M059J (cell line): ENCODE data around the gene ZNF428. TPM values are rescaled to one million over a fixed set of nuclear protein-coding genes. Genes with fewer than 3 reads are reported as not detected.
"Not testable (repeated sequence)": the region's sequence is repeated elsewhere in the genome, so short reads cannot be mapped to it uniquely, and the experiment has no call there.

ENCODE experiments used
- DNase-seq: peaks from one replicate; pipeline ENCODE4 v3.0.0-alpha.2; 2012; ENCODE audit warnings: low read depth
- total RNA-seq: library from RNA; depleted of rRNA; stranded (reverse); fragments of >200 nt; shearing (Covaris generic); gene quantifications from 2 replicates; pipeline ENCODE4 v1.2.3, GENCODE V29; 2014

ZNF428 gene
- total RNA-seq, 1 experiment from 2014 or later, result 36.2 TPM

- DNase-seq, result no peak
These were observed 26.6 kb downstream of the ZNF428 start for GRCh38 chr19:43592800-43593350.

GRCh38 chr19:43591904-43592772, 27.3 kb downstream of the ZNF428 start:
- no peak for DNase-seq

- no peak for DNase-seq
These were observed 29.8 kb downstream of the ZNF428 start for GRCh38 chr19:43589678-43590077.

- no peak for DNase-seq
These were observed 30.2 kb downstream of the ZNF428 start for GRCh38 chr19:43589277-43589676.

GRCh38 chr19:43587029-43587428, 32.4 kb downstream of the ZNF428 start:
- not testable (repeated sequence) for DNase-seq

GRCh38 chr19:43586346-43586745, 33.1 kb downstream of the ZNF428 start:
- no peak for DNase-seq

- DNase-seq, result no peak
These were observed 34.9 kb downstream of the ZNF428 start for GRCh38 chr19:43584484-43584883.

GRCh38 chr19:43582495-43582894, 36.9 kb downstream of the ZNF428 start:
- no peak for DNase-seq

- no peak for DNase-seq
These were observed 38.0 kb downstream of the ZNF428 start for GRCh38 chr19:43581467-43581866.

GRCh38 chr19:43578787-43579186, 40.6 kb downstream of the ZNF428 start:
- no peak for DNase-seq

- no peak for DNase-seq
These were observed 43.2 kb downstream of the ZNF428 start for GRCh38 chr19:43575955-43576878.

- DNase-seq, result peak; percentile 99
These were observed 44.1 kb downstream of the ZNF428 start, which contains the start of the genes PINLYP and XRCC1 for GRCh38 chr19:43575156-43575950. Gene PINLYP (plus strand): TSS chr19:43575801. CDS start chr19:43577192, 1,391 bp downstream. Gene XRCC1 (minus strand): TSS chr19:43575527. CDS start chr19:43575458, 69 bp downstream.

- DNase-seq, result peak; percentile 91
These were observed 44.8 kb downstream of the ZNF428 start for GRCh38 chr19:43574424-43575155.

GRCh38 chr19:43572171-43572588, 47.2 kb downstream of the ZNF428 start:
- peak; percentile 32 for DNase-seq

- peak; percentile 61 for DNase-seq
These were observed 49.1 kb downstream of the ZNF428 start for GRCh38 chr19:43570174-43570791.

- DNase-seq, result no peak
These were observed 49.8 kb downstream of the ZNF428 start for GRCh38 chr19:43569657-43570056.

- no peak for DNase-seq
These were observed 54.6 kb downstream of the ZNF428 start for GRCh38 chr19:43564800-43565199.

GRCh38 chr19:43563816-43564457, 55.5 kb downstream of the ZNF428 start:
- no peak for DNase-seq

- peak; percentile 99 for DNase-seq
These were observed 56.7 kb downstream of the ZNF428 start for GRCh38 chr19:43562698-43563241.
